WTC11 (cell line): ENCODE measurements around the gene NFE2L3. TPM values are rescaled to one million over a fixed set of nuclear protein-coding genes. Genes with fewer than 3 reads are reported as not detected.
A peak's percentile ranks its signal among the peaks of the same experiment; 100 is the strongest.

ENCODE experiments used
- ATAC-seq: fragments of 200-7000 bp; cut with Tn5 transposase; 2 replicates; pipeline ENCODE4 v1.10.0; 2021; ENCODE audit warnings: mild to moderate bottlenecking, moderate library complexity
- CTCF ChIA-PET: fragments of 300-600 bp; sonication (Branson Sonifier 250); formaldehyde crosslinking; loops from one replicate; lab custom pipeline; 2021; ENCODE audit warnings: antibody characterized with exemption; lab: Charles Lee
- POLR2A ChIA-PET: fragments of 350-600 bp; sonication (Branson Sonifier 250); formaldehyde crosslinking; loops from one replicate; lab custom pipeline; 2021; ENCODE audit warnings: antibody characterized with exemption; lab: Charles Lee
- DNase-seq: peaks from one replicate; pipeline ENCODE4 v3.0.0; 2021; ENCODE audit warnings: low spot score
- H3K27ac Mint-ChIP-seq: 2 replicates; pipeline ENCODE4 v1.8.0; 2021; ENCODE audit warnings: mixed read lengths
- H3K27me3 Mint-ChIP-seq: 2 replicates; pipeline ENCODE4 v1.8.0; 2021; ENCODE audit warnings: low read depth, mild to moderate bottlenecking, moderate library complexity, mixed read lengths
- H3K36me3 Mint-ChIP-seq: 2 replicates; pipeline ENCODE4 v1.8.0; 2021; ENCODE audit warnings: mixed read lengths
- H3K4me1 Mint-ChIP-seq: 2 replicates; pipeline ENCODE4 v1.8.0; 2022; ENCODE audit warnings: mixed read lengths
- H3K4me3 Mint-ChIP-seq: 2 replicates; pipeline ENCODE4 v1.8.0; 2021; ENCODE audit warnings: mild to moderate bottlenecking, moderate library complexity, mixed read lengths
- H3K9me3 Mint-ChIP-seq: 2 replicates; pipeline ENCODE4 v1.8.0; 2021; ENCODE audit warnings: mixed read lengths
- AFF4 ChIP-seq: sonication (generic); formaldehyde crosslinking; IDR thresholded peaks from 2 replicates; pipeline ENCODE4 v1.8.1; 2023; ENCODE audit warnings: mild to moderate bottlenecking, missing genetic modification reagents, borderline replicate concordance
- AR ChIP-seq: fragments of 250-450 bp; sonication (Bioruptor Pico); IDR thresholded peaks from 2 replicates; pipeline ENCODE4 v1.9.0; 2021; ENCODE audit warnings: mild to moderate bottlenecking
- ATF3 ChIP-seq: sonication (generic); formaldehyde crosslinking; conservative IDR thresholded peaks from 2 replicates; pipeline ENCODE4 v1.8.1; 2022; ENCODE audit warnings: mild to moderate bottlenecking, missing genetic modification reagents
- CREB1 ChIP-seq: sonication (generic); formaldehyde crosslinking; IDR thresholded peaks from 2 replicates; pipeline ENCODE4 v1.8.0; 2023; ENCODE audit warnings: mild to moderate bottlenecking, missing genetic modification reagents
- EMX1 ChIP-seq: fragments of 250-450 bp; sonication (Bioruptor Pico); IDR thresholded peaks from 2 replicates; pipeline ENCODE4 v1.8.0; 2021; ENCODE audit warnings: mild to moderate bottlenecking
- ETV6 ChIP-seq: sonication (generic); formaldehyde crosslinking; IDR thresholded peaks from 2 replicates; pipeline ENCODE4 v1.8.1; 2022; ENCODE audit warnings: mild to moderate bottlenecking, missing genetic modification reagents
- GABPB1 ChIP-seq: sonication (generic); formaldehyde crosslinking; IDR thresholded peaks from 2 replicates; pipeline ENCODE4 v1.8.1; 2023; ENCODE audit warnings: mild to moderate bottlenecking, missing genetic modification reagents
- HMGXB4 ChIP-seq: sonication (generic); formaldehyde crosslinking; IDR thresholded peaks from 2 replicates; pipeline ENCODE4 v1.8.1; 2023; ENCODE audit warnings: mild to moderate bottlenecking, moderate library complexity, missing genetic modification reagents
- IRF1 ChIP-seq: sonication (generic); formaldehyde crosslinking; IDR thresholded peaks from 2 replicates; pipeline ENCODE4 v1.8.0; 2023; ENCODE audit warnings: missing genetic modification reagents
- JAZF1 ChIP-seq: fragments of 250-450 bp; sonication (Bioruptor Pico); IDR thresholded peaks from 2 replicates; pipeline ENCODE4 v1.9.0; 2021; ENCODE audit warnings: moderate library complexity, mild to moderate bottlenecking, inconsistent platforms
- MLX ChIP-seq: sonication (generic); formaldehyde crosslinking; IDR thresholded peaks from 2 replicates; pipeline ENCODE4 v1.8.1; 2023; ENCODE audit warnings: mild to moderate bottlenecking, missing genetic modification reagents, moderate library complexity
- SOX15 ChIP-seq: fragments of 250-450 bp; sonication (Bioruptor Pico); IDR thresholded peaks from 2 replicates; pipeline ENCODE4 v1.9.0; 2021; ENCODE audit warnings: mild to moderate bottlenecking
- SP1 ChIP-seq: sonication (generic); formaldehyde crosslinking; conservative IDR thresholded peaks from 2 replicates; pipeline ENCODE4 v1.8.1; 2022; ENCODE audit warnings: missing genetic modification reagents
- TCF7 ChIP-seq: sonication (generic); formaldehyde crosslinking; IDR thresholded peaks from 2 replicates; pipeline ENCODE4 v1.8.0; 2022; ENCODE audit warnings: mild to moderate bottlenecking, low read depth, missing genetic modification reagents, moderate library complexity
- ZMAT4 ChIP-seq: fragments of 250-450 bp; sonication (Bioruptor Pico); IDR thresholded peaks from 2 replicates; pipeline ENCODE4 v1.9.0; 2021; ENCODE audit warnings: mild to moderate bottlenecking
- ZNF416 ChIP-seq: fragments of 250-450 bp; sonication (Bioruptor Pico); IDR thresholded peaks from 2 replicates; pipeline ENCODE4 v1.9.0; 2021; ENCODE audit warnings: mild to moderate bottlenecking, inconsistent platforms
- ZNF532 ChIP-seq: fragments of 250-450 bp; sonication (Bioruptor Pico); IDR thresholded peaks from 2 replicates; pipeline ENCODE4 v1.9.0; 2021; ENCODE audit warnings: mild to moderate bottlenecking, borderline replicate concordance
- total RNA-seq: library from RNA; stranded (reverse); gene quantifications from 3 replicates; pipeline ENCODE4 v1.2.3, GENCODE V29; 2021
- TF ChIP-seq, protein P1 (sequence below): fragments of 250-450 bp; sonication (Bioruptor Pico); conservative IDR thresholded peaks from 2 replicates; pipeline ENCODE4 v1.9.0; 2021; ENCODE audit warnings: mild to moderate bottlenecking

The NFE2L3 gene
- total RNA-seq, 1 experiment from 2014 or later, result 66.8 TPM

- Mint-ChIP-seq H3K27ac (peak overlapping the region; percentile 97), H3K9me3 (no peaks in the 10 kb centered on the region), H3K27me3 (no peaks in the 10 kb centered on the region), H3K36me3 (peaks cover 56% of the 10 kb centered on the region), H3K4me1 (peaks cover 55% of the 10 kb centered on the region), H3K4me3 (no peak overlapping the region)
- ATAC-seq (peak; percentile 36), DNase-seq (no peak)
- POLR2A ChIA-PET, result interaction anchor here (0.5 to 3.2 kb wide), 12 partner anchors 11 to 294 kb away, joined by 3 to 35 read pairs (median 4); partner anchors contain the start of genes CBX3, HNRNPA2B1 and NFE2L3
- CTCF ChIA-PET, result interaction anchor here (0.7 to 2.3 kb wide), 9 partner anchors 11 to 295 kb away, joined by 3 to 13 read pairs (median 4); partner anchors contain the start of gene NFE2L3
- no peak for TF ChIP-seq AFF4
- TF ChIP-seq GABPB1 (CRISPR knock-in tag), result peak; percentile 70
- TF ChIP-seq SP1, result no peak
- TF ChIP-seq JAZF1 (CRISPR knock-in tag), result peak; percentile 60; the same call in 1 of the 2 replicates
- TF ChIP-seq SOX15 (CRISPR knock-in tag), result 0 out of 2 replicates have a peak, but pooled peaks have one; percentile 6
- no peak for TF ChIP-seq MLX (CRISPR knock-in tag)
- TF ChIP-seq AR (CRISPR knock-in tag), result peak; percentile 94
- TF ChIP-seq, protein P1, sequence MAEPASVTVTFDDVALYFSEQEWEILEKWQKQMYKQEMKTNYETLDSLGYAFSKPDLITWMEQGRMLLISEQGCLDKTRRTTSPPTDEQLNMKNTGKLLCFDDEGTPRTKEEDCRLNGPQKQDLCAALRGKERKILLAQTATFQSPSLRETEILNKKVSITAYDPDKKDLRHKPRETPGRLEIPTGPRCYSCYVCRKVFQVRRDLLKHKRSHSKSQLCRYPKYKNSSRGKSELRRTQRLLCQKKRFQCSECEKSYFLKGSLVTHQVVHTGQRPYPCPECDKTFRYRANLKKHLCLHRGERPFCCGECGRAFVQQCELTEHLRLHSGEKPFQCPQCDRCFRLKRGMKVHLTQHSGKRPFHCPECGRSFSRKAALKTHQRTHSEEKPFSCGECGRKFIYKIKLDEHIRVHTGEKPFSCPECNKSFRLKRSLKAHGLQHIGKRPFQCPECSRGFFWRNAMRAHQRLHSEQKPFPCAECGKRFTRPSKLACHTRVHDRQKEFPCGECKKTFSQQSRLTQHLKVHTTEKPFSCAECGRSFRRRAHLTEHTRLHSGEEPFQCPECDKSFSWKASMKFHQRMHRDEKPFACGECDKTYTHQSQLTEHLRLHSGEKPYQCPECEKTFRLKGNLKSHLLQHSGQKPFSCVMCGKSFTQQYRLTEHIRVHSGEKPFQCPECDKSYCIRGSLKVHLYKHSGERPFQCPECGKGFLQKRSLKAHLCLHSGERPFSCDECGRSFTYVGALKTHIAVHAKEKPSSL, result peak; percentile 79
- TF ChIP-seq ETV6 (CRISPR knock-in tag), result 0 out of 2 replicates have a peak, but pooled peaks have one; percentile 7
- 0 out of 2 replicates have a peak, but pooled peaks have one; percentile 7 for TF ChIP-seq ATF3 (CRISPR knock-in tag)
- TF ChIP-seq EMX1 (CRISPR knock-in tag), result peak; percentile 97; the same call in 1 of the 2 replicates
- TF ChIP-seq ZMAT4 (CRISPR knock-in tag), result peak; percentile 44
- no peak for TF ChIP-seq TCF7 (CRISPR knock-in tag)
- TF ChIP-seq ZNF532, result peak; percentile 97
- no peak for TF ChIP-seq CREB1 (CRISPR knock-in tag)
- TF ChIP-seq IRF1 (CRISPR knock-in tag), result peak; percentile 57; the same call in 1 of the 2 replicates
- peak; percentile 94 for TF ChIP-seq ZNF416 (CRISPR knock-in tag)
- no peak for TF ChIP-seq HMGXB4
Observed at GRCh38 chr7:26187380-26188205, 35.6 kb downstream of the NFE2L3 start.
